ENCODE results near the gene CDYL2.

CDYL2 gene

GRCh38 chr16:80743273-80743672 is 61.1 kb downstream of the CDYL2 start:
- no peak for DNase-seq

- DNase-seq = no peak
Observed at GRCh38 chr16:80742331-80742730, 62.1 kb downstream of the CDYL2 start.

- no peak for DNase-seq
Observed at GRCh38 chr16:80741724-80742123, 62.7 kb downstream of the CDYL2 start.

- no peak for DNase-seq
Observed at GRCh38 chr16:80739523-80739922, 64.9 kb downstream of the CDYL2 start.

DNA sequence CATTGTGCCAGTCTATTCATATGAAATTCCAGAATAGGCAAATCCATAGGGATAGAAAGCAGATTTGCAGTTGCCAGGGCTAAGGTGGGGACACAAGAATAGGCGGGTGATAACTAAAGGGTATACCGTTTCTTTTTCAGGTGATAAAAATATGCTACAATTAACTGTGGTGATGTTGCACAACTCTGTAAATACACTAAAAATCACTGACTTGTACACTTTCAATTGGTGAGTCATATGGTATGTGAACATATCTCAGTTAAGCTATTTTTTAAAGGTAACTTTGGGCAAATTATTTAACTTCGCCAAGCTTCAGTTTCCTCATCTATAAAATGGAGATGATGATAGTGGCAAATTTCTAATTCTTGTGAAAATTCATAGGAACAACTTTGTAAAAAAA is 65.9 kb downstream of the CDYL2 start:
- DNase-seq = no peak

DNA sequence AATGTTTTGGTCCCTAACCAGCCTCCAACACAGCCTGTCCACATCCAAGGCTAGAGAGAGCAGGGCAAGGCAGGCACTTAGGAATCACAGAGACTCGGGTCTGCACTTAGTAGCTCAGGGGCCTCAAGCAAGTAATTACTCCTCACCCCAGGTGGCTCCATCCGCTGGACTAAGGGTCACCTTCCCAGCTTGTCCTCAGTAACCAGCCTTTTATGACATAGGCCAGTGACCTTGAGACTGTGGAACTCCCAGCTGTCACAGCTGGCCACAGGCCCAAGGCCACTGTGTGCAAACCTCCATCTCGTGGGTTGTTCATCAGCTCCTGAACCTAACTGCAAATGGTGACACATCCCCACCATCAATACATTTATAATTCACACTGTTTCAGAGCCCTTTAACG is 68.6 kb downstream of the CDYL2 start:
- DNase-seq = no peak

DNA sequence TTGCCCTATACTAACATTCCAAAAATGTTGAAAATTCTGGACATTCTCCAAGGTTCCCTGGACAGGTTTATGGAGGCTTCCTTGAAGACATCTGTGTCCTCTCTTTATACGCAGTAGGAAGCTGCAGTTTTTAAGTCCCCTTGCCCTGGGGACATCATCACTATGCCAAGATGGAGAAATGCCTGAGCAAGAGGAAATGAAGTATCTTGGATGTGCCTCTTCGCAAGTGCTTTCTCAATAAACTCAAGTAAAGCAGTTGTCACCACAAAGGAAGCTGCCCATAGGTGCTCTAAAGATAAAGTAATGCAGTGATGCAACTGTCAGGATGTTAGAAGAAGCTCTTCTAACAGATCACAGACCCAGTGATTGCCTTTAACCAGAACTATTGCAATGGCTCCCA is 71.0 kb downstream of the CDYL2 start:
- DNase-seq = no peak

GRCh38 chr16:80731915-80732314 is 72.5 kb downstream of the CDYL2 start:
- no peak for DNase-seq

- peak; percentile 19 for DNase-seq
Observed at GRCh38 chr16:80727066-80727763, 77.2 kb downstream of the CDYL2 start.

DNA sequence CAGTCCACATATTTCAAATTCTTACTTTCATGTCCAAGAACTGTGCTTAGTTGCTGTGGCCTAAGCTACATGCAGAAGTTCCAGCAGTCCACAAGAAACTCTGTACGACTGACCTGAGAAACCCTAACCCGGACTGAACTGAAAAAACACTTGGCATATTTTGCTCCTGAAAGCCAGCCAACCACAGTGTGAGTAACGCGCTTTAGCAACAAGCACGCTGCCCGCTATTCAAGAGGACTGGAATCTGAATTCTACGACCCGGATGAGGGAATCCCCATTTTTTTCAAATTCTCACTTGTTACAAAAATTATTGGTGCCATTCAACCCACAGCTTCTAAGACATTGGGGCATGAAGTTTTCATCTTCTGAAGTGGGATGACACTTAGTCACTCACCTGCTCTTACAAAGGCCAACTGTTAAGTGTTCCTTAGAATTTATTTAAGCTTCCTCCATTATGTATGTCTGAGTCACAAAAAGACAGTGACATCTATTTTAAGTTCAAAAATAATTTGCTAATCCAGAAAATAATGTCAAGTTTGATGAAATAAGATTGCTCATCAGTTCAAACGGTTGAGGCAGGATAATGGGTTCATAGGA is 78.7 kb downstream of the CDYL2 start:
- DNase-seq = no peak

DNA sequence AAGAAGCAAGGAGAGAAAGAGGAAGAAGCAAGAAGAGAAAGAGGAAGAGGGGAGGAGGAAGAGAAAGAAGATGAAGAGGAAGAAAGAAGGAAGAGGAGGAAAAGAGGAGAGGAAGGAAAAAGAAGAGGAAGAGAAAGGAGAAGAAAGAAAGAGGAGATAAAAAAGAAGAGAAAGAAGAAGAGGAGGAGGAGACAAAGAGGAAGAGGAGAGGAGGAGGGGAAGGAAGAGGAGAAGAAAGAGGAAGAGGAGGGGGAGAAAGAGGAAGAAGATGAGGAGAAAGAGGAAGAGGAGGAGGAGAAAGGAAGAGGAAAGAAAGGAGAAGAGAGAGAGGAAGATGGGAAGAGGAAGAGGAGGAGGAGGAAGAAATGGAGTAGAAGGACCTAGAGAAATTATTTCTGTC is 80.4 kb downstream of the CDYL2 start:
- no peak for DNase-seq

GRCh38 chr16:80723091-80723490 is 81.3 kb downstream of the CDYL2 start:
- no peak for DNase-seq

DNA sequence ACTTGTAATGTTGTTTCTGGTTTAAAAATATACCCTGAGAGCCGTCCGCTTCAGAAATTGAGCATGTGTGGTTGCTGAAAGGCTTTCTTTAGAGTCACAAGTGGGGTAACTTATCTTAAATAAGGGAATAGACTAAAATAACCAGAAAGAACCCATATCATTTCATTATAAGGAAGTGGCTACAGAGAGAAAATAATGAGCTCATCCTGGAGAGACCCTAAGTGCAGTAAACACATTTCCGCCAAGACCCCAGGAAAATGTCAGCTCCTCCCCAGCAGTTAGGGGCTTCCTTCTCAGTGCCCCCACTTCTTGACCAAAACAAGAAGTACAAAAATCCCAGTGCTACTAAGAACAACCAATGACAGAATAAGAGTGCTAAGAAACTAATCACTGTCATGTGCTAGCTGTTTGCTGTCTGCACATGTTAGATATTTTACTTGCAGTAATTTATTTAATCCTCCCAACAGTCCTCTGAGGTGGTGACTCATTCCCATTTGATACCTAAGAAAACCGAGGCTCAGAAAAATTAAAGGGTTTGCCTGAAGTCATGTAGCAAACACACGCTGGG is 83.5 kb downstream of the CDYL2 start:
- no peak for DNase-seq

DNA sequence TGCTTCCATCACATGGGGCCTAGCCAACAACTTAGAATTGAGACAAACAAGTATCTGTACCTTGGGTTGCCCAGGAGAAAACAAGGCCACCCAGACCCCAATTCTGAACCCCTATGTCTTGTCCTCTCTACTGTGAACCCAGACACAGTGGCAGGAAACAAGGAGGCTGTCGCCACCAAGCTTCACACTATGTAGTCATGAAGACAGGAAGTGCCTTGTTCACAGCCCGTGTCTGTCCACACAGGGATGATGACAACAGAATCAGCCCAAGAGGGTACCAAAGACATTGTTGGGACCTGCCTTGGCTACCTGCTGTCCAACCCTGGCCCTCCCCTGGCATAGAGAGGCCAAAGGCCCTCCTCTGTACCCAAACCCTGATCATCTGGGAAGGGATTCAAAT is 84.8 kb downstream of the CDYL2 start:
- DNase-seq = peak; percentile 41

GRCh38 chr16:80718480-80719220 is 85.7 kb downstream of the CDYL2 start:
- no peak for DNase-seq

GRCh38 chr16:80717611-80718010 is 86.8 kb downstream of the CDYL2 start:
- no peak for DNase-seq

GRCh38 chr16:80716564-80717139 is 87.7 kb downstream of the CDYL2 start:
- DNase-seq = no peak

DNA sequence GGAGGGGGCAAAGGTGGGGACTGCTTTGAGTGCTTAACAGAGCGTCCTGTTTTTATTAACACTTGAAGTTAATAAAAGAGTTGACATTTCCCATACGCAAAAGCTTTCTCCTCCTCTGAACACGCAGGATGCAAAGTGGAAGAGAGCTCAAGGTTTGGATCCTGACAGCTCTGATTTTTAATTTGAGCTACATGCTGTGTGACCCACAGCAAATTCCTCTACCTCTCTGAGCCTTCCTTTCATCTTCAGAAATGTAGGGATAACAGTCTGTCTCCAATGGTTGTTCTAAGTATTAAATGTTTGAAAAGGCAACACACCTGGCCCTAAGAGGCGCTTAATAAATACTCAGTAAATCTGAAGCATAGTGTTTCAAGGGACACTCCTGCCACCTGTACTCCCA is 93.0 kb downstream of the CDYL2 start:
- DNase-seq = no peak

- DNase-seq = no peak
Observed at GRCh38 chr16:80710918-80711317, 93.5 kb downstream of the CDYL2 start.

GRCh38 chr16:80708823-80709222 is 95.6 kb downstream of the CDYL2 start:
- no peak for DNase-seq

DNA sequence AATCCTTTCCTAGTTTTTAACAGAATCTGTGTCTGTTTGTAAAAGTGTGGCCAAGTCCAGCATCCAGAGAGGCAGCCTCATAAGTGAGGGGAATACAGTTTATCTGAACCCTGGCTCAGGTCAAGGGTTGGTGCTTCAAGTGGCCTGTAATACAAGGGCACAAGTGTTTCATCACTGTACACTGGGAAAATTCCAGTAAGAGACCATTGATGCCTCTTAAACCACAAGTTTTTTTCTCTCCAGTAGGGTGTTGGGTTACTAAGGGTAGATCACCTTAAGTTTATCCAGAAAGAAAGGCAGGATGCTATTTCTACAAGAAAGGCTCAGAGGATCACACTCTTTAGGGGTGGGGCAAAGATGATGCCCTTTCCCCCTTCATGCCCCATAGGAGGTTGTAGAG is 96.7 kb downstream of the CDYL2 start:
- DNase-seq = no peak

DNA sequence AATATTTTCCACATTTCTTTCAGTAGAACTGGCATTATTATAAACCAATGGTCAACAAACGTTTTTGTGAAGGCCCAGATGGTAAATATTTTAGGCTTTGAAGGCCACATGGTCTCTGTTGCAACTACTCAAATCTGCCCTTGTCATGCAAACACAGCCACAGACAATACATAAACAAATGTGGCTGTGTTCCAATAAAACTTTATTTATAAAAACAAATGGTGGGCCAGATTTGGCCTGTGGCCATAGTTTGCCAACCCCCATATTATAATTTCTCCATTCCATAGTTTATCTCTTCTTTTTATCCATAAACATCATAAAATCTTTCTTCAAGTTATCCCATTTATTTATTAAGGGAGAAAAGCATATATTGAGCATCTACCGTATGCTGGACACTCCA is 98.8 kb downstream of the CDYL2 start:
- no peak for DNase-seq

- DNase-seq = no peak
Observed at GRCh38 chr16:80704751-80705505, 99.5 kb downstream of the CDYL2 start.
